ENCODE measurements around the gene SULT2B1.

GRCh38 chr19:48629297-48629598, 77.3 kb downstream of the SULT2B1 start:
- TF ChIP-seq CREB1 (IDR thresholded peaks at IDR 0.05; ENCODE audit: low read depth) (no peak), EGR1 (IDR thresholded peaks at IDR 0.05) (no peak), FOXM1 (IDR thresholded peaks at IDR 0.05; ENCODE audit: borderline replicate concordance, low read depth) (no peak), NFIC (IDR thresholded peaks at IDR 0.05) (no peak), USF1 (IDR thresholded peaks at IDR 0.05) (no peak), TEAD4 (IDR thresholded peaks at IDR 0.05) (no peak), RAD21 (IDR thresholded peaks at IDR 0.05; ENCODE audit: low read depth) (no peak)

All from Ishikawa (cell line).